BJ (cell line): Measurements from ENCODE around the gene SLC26A11. TPM values are rescaled to one million over a fixed set of nuclear protein-coding genes. Genes with fewer than 3 reads are reported as not detected.
A peak's percentile ranks its signal among the peaks of the same experiment; 100 is the strongest.

ENCODE experiments used
- CTCF ChIA-PET: fragments of 350-600 bp; formaldehyde crosslinking; extraction: SDS; loops from one replicate; lab custom pipeline; 2021; ENCODE audit warnings: antibody characterized with exemption, inconsistent platforms; lab: Yijun Ruan, JAX
- POLR2A ChIA-PET: fragments of 300-600 bp; sonication (Branson Sonifier 250); formaldehyde crosslinking; extraction: SDS; loops from one replicate; lab custom pipeline; 2021; ENCODE audit warnings: antibody characterized with exemption; lab: Charles Lee
- DNase-seq: peaks from one replicate; pipeline ENCODE4 v3.0.0-alpha.2; 2011; ENCODE audit warnings: low read depth
- H3K27me3 ChIP-seq: 2 replicates; pipeline ENCODE4 v1.6.0; 2011; ENCODE audit warnings: low read length; ENCODE audit not compliant: control insufficient read depth, insufficient read depth
- H3K36me3 ChIP-seq: 2 replicates; pipeline ENCODE4 v1.5.1; 2011; ENCODE audit warnings: low read length; ENCODE audit not compliant: control insufficient read depth, insufficient read depth
- H3K4me3 ChIP-seq: 2 replicates; pipeline ENCODE4 v1.5.1; 2011; ENCODE audit warnings: low read depth, mild to moderate bottlenecking, control low read depth, low read length
- CTCF ChIP-seq: IDR thresholded peaks from 2 replicates; pipeline ENCODE4 v1.5.1; 2011; ENCODE audit warnings: low read depth, mild to moderate bottlenecking, control low read depth, inconsistent platforms, low read length, moderate library complexity; ENCODE audit not compliant: insufficient read depth
- polyA plus RNA-seq: library from polyadenylated mRNA; depleted of rRNA; stranded (reverse); fragments of >200 nt; gene quantifications from 2 replicates; pipeline ENCODE4 v1.2.3, GENCODE V29; 2011

The SLC26A11 gene
- polyA plus RNA-seq, 1 experiment = 17.1 TPM

- POLR2A ChIA-PET = no interaction called here
These were observed 42.6 kb downstream of the SLC26A11 start for GRCh38 chr17:80262775-80263244.

GRCh38 chr17:80263253-80264204 lies 43.3 kb downstream of the SLC26A11 start:
- TF ChIP-seq CTCF = no peak
- DNase-seq = no peak
- peak overlapping the region; percentile 19; the same call in 1 of the 2 replicates for H3K4me3 ChIP-seq
- peaks cover 8% of the 10 kb centered on the region for H3K36me3 ChIP-seq
- ChIA-PET POLR2A (no interaction called here), CTCF (interaction anchor here (1.3 to 1.6 kb wide), 2 partner anchors 68 to 117 kb away, joined by 3 read pairs; no protein-coding TSS in a partner anchor)
- H3K27me3 ChIP-seq = no peaks in the 10 kb centered on the region

More at GRCh38 chr17:80262775-80263244, 42.6 kb downstream of the SLC26A11 start:
- Histone ChIP-seq H3K4me3 (no peak overlapping the region), H3K36me3 (peaks cover 8% of the 10 kb centered on the region), H3K27me3 (no peaks in the 10 kb centered on the region)
- CTCF ChIA-PET = interaction anchor here (1.3 to 1.6 kb wide), 2 partner anchors 68 to 116 kb away, joined by 3 read pairs; no protein-coding TSS in a partner anchor
- DNase-seq = no peak
- no peak for TF ChIP-seq CTCF

GRCh38 chr17:80264205-80265075 lies 44.2 kb downstream of the SLC26A11 start:
- TF ChIP-seq CTCF = no peak
- CTCF ChIA-PET = interaction anchor here (1.3 kb wide), 1 partner anchor 69 kb away, joined by 3 read pairs; no protein-coding TSS in a partner anchor

GRCh38 chr17:80265205-80266068 lies 45.2 kb downstream of the SLC26A11 start:
- Histone ChIP-seq H3K36me3 (peaks cover 13% of the 10 kb centered on the region), H3K27me3 (no peaks in the 10 kb centered on the region), H3K4me3 (no peak overlapping the region)
- CTCF ChIA-PET = no interaction called here
- POLR2A ChIA-PET = interaction anchor here (0.6 kb wide), 1 partner anchor 91 kb away, joined by 6 read pairs; no protein-coding TSS in a partner anchor
- no peak for TF ChIP-seq CTCF
- DNase-seq = no peak

More at GRCh38 chr17:80264205-80265075, 44.2 kb downstream of the SLC26A11 start:
- H3K27me3 ChIP-seq = no peaks in the 10 kb centered on the region
- no peak overlapping the region for H3K4me3 ChIP-seq
- peaks cover 13% of the 10 kb centered on the region for H3K36me3 ChIP-seq
- DNase-seq = no peak
- POLR2A ChIA-PET = interaction anchor here (0.6 kb wide), 1 partner anchor 92 kb away, joined by 6 read pairs; no protein-coding TSS in a partner anchor
